Activated naive CD4-positive, alpha-beta T cell (primary cell): Measurements from ENCODE around the gene AMDHD1.

Source experiments
- DNase-seq, 4 experiments: peaks; one replicate each; lab custom pipeline; 2025; lab: John Stamatoyannopoulos, UW

Gene AMDHD1

DNA sequence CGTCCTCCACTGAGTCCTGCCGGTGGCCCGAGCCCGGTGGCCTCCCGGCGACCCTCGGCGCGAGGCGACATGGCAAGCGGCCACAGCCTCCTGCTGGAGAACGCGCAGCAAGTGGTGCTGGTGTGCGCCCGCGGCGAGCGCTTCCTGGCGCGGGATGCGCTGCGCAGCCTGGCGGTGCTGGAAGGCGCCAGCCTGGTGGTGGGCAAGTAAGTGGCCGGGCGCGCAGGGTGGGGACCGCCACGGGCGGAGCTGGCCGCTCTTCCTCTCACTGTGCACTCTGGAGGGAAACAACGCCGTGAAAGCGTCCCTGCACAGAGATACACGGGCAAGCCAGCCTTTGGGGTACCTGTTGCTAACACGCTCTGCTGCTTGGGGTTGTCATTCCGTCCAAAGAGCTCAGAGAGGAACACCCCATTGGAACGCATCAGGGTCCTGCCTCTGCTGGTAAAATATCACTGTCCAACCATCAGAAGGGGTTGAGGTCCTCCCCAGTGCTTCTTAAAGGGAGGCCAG lies at the start of gene AMDHD1:
Gene AMDHD1, plus strand, starts transcription at position 2 of the 513 bp plus-strand sequence. Its CDS starts 68 bp downstream, at position 70.
- peak; percentile 30 to 49 (median 32) for DNase-seq

- DNase-seq = no peak
These were observed 46.3 kb upstream of the AMDHD1 start for GRCh38 chr12:95896846-95897245.

- no peak for DNase-seq
These were observed 45.0 kb upstream of the AMDHD1 start for GRCh38 chr12:95898081-95898480.

- DNase-seq = no peak
These were observed 34.6 kb upstream of the AMDHD1 start for GRCh38 chr12:95908573-95908972.

GRCh38 chr12:95909871-95910270 lies 33.3 kb upstream of the AMDHD1 start:
- DNase-seq = no peak

DNA sequence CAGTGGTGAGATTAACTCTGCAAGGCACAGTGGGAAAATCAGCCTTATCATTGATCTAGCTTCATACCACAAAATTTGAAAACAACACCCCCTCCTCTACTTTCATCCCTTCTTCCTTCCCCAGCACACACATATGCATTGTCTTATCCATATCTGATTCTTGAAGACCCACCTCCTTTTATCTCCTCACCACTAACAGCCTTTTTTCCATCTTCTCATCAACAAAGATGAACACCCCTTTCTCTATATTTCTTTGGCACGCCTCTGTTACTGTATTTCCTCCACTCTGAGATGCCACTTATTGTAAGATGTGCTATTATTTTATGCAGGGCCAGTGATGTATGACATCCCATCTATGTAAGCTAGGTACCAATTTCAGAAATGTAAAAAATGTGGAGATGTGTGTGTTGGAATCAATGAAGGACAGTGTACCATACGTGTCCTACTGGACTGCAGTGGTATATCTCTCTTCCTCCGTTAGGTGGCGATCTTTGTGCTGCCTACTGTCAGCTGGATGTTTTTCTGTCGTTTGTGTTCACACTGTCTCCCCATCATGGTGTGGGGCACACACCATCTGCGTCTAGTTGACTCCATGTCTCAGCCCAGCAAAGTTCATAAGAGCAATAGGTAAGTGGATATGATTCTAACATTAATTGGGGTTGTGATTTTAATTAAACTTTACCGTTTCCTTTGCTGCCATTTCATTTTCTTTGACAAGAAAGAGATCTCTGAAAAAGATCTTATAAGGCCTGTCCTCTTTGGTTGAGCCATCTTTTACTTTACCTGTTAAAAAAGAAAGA lies 24.7 kb upstream of the AMDHD1 start:
- no peak for DNase-seq

DNA sequence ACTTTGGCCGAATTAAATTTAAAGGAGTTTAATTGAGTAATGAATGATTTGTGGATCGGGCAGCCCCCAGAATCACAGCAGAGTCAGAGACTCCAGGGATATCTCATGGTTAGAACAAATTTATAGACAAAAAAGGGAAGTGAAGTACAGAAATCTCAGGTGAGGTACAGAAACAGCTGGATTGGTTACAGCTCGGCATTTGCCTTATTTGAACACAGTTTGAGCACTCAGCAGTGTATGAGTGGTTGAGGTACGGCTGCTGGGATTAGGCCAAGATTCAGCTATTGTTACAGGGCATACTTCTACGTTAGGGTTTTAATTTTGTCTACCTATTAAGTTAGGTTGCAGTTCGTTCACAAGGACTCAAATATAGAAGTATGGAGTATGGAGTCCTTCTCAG lies 24.0 kb upstream of the AMDHD1 start:
- no peak for DNase-seq

GRCh38 chr12:95922231-95922630 lies 20.9 kb upstream of the AMDHD1 start:
- DNase-seq = no peak

- no peak for DNase-seq
These were observed 2.6 kb upstream of the AMDHD1 start for GRCh38 chr12:95940514-95940913.

GRCh38 chr12:95942101-95942523 lies 1.0 kb upstream of the AMDHD1 start:
- no peak for DNase-seq

DNA sequence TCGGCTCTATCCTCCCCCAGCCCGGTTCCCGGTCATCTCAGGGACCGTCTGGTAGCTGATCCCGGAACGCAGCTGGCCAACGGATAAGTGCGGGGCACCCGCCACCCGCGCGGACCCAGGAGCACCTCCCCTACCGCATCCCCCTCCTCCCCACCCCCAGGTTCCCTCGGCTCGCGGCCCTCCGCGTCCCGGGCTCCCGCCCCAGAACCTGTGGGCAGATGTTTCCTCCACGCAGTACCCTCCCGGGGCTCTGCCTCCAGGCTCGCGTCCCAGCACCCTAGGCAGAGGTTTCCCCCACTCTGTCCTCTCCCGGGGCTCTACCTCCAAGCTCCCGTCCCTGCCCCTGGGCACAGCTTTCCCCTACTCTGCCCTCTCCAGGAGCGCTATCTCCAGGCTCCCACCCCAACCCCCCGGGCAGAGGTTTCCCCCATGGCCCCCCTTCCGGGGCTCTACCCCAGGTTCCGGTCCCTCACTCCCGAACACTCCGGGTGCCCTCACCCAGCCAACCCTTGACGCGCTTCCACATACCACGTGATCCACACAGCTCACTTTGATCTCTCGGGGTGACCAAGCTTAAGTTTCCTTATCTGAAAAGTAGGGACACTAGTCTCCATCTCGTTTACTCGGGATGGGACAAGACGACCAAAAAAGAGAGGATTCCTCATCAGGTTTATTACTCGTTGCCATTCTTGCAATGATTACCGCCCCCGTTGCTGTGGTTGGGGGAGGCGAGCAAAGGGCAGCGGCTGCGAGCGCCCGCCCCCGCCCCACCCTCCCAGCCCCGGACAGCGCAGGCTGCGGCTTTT lies 404 bp upstream of the AMDHD1 start, which contains the start of gene CCDC38:
Gene CCDC38, minus strand, starts transcription at position 91 of the 806 bp plus-strand sequence. CDS start 6,105 bp downstream, outside the sequence.
- peak; percentile 50 to 72 (median 68) for DNase-seq

GRCh38 chr12:95944108-95944704 lies 1.1 kb downstream of the AMDHD1 start:
- DNase-seq = no peak

GRCh38 chr12:95949477-95950206 lies 6.5 kb downstream of the AMDHD1 start:
- DNase-seq = no peak

GRCh38 chr12:95951515-95951914 lies 8.4 kb downstream of the AMDHD1 start:
- no peak for DNase-seq

- DNase-seq = no peak
These were observed 9.9 kb downstream of the AMDHD1 start for GRCh38 chr12:95953000-95953399.

DNA sequence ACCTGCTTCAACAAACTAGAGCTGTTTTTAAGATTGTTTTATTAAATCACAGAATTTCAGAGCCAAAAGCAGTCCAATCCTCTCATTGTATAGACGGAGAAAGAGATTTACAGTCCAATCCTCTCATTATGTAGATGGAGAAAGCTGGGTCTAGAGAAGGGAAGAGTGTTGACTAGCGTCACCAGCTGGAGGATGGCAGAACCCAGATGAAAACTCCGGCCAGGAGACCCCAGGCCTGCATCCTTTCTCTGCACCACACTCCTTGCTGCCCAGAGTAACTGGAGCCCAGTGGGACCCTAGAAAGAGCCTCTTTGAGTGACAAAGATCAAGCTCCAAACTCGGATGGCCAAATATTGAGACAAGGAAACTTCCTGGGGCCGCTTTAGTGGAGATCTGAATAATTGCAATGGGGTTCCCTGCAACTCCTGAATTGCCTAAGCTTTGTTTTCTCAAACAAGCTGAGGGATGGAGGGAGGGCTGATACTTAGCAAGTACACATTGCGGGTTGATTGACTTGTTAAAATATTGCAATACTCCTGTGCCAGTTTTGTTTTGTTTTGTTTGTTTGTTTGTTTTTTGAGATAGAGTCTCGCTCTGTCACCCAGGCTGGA lies 12.5 kb downstream of the AMDHD1 start:
- no peak for DNase-seq

DNA sequence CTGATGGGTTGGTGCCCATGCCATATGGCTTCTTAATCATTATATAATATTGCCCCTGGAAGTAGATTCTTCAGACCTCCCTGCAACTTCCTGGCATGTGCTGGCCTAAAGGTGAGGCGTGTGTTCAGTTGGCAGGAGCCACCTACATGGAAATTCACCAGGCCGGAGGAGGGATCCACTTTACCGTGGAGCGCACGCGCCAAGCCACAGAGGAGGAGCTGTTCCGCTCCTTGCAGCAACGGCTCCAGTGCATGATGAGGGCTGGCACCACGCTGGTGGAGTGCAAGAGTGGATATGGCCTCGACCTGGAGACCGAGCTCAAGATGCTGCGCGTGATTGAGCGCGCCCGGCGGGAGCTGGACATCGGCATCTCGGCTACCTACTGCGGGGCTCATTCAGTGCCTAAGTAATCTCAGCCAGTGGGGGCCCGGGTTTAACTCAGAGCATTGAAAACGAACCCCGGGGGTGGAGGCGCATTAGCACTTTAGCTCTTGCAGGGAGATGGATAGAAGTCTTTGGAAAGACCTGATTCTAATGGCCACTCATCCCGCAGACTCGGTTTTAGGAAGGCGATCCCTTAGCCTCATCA lies 13.5 kb downstream of the AMDHD1 start:
- no peak for DNase-seq

GRCh38 chr12:95959107-95959506 lies 16.0 kb downstream of the AMDHD1 start:
- DNase-seq = no peak

- no peak for DNase-seq
These were observed 17.1 kb downstream of the AMDHD1 start for GRCh38 chr12:95960241-95960640.

GRCh38 chr12:95962222-95962621 lies 19.1 kb downstream of the AMDHD1 start:
- DNase-seq = no peak

- DNase-seq = no peak
These were observed 20.0 kb downstream of the AMDHD1 start for GRCh38 chr12:95963096-95963495.
